Nephron (organoid): Measurements from ENCODE around the gene ARL4D.

Experiments
- H3K27ac Mint-ChIP-seq, 3 experiments: 2 replicates each; pipeline ENCODE4 v1.8.0; 2020; ENCODE audit warnings: mixed read lengths in 3 of 3, mild to moderate bottlenecking in 2 of 3, moderate library complexity in 1 of 3
- H3K27me3 Mint-ChIP-seq: 2 replicates; pipeline ENCODE4 v1.8.0; 2021; ENCODE audit warnings: low read depth, mild to moderate bottlenecking, moderate library complexity, mixed read lengths
- H3K36me3 Mint-ChIP-seq: 2 replicates; pipeline ENCODE4 v1.8.0; 2020; ENCODE audit warnings: low read depth, mixed read lengths
- H3K4me1 Mint-ChIP-seq: 2 replicates; pipeline ENCODE4 v1.8.0; 2020; ENCODE audit warnings: mixed read lengths
- H3K4me3 Mint-ChIP-seq, 3 experiments: 2 replicates each; pipeline ENCODE4 v1.8.0; 2020; ENCODE audit warnings: mild to moderate bottlenecking in 3 of 3, mixed read lengths in 3 of 3, moderate library complexity in 2 of 3
- H3K9me3 Mint-ChIP-seq: 2 replicates; pipeline ENCODE4 v1.8.0; 2020; ENCODE audit warnings: mixed read lengths
- CTCF ChIP-seq, 3 experiments: fragments of 200-600 bp; sonication (generic); IDR thresholded peaks; one replicate each; pipeline ENCODE4 v1.5.0; 2021; ENCODE audit warnings: antibody characterized with exemption in 3 of 3; ENCODE audit not compliant: unreplicated experiment in 3 of 3

Gene ARL4D

DNA sequence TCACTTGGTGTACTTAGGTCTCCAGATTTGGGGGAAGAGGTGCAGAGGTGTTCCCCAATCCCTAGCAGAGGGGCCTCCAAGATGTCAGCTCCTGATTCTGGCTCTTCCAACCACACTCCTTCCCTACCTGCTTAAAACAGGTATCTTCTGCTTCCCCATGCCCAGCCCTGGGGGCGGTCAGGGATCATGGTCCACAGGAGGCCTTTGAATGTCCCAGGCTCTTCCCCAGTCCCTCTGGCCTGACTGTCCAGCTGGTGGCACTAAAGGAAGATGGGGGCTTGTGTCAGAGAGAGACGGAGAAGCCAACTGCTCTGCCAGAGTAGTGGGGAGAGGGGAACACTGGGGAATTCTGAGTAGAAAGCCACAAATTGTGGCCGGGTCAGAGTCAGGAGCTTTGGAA, 3.8 kb downstream of the ARL4D start:
- H3K9me3 Mint-ChIP-seq, result no peaks in the 10 kb centered on the region
- H3K27me3 Mint-ChIP-seq, result no peaks in the 10 kb centered on the region
- no peaks in the 10 kb centered on the region for H3K36me3 Mint-ChIP-seq
- peak overlapping the region in 2 of 3 experiments; percentile 39 to 59 for H3K4me3 Mint-ChIP-seq
- no peak overlapping the region for H3K27ac Mint-ChIP-seq
- TF ChIP-seq CTCF (IDR thresholded peaks at IDR 0.05; ENCODE audit: unreplicated experiment in 3 of 3), result no peak
- H3K4me1 Mint-ChIP-seq, result peaks cover 36% of the 10 kb centered on the region

DNA sequence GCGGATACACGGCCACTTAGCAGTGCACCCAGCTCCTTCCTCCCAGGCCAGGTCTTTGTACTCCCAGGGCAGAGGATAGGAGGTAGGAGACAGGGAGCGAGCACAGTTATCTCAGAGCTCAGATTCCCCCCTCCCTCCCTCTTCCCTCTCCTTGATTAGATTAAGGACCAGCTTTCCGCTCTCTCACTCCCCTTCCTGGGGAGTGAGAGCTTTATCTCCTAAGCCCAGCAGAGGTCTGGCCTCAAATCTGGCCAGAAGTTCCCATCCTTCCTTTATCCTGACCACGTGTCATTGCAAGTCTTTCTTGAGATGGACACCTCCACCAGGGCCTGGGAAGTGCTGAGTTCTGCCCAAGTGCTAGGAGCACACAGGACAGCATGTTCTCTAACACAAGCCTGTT, 5.1 kb downstream of the ARL4D start:
- no peaks in the 10 kb centered on the region for H3K27me3 Mint-ChIP-seq
- TF ChIP-seq CTCF (IDR thresholded peaks at IDR 0.05; ENCODE audit: unreplicated experiment in 3 of 3), result no peak
- H3K36me3 Mint-ChIP-seq, result no peaks in the 10 kb centered on the region
- peaks cover 29% of the 10 kb centered on the region for H3K4me1 Mint-ChIP-seq
- no peaks in the 10 kb centered on the region for H3K9me3 Mint-ChIP-seq
- H3K27ac Mint-ChIP-seq, result peak overlapping the region in 2 of 3 experiments; percentile 3 to 46
- H3K4me3 Mint-ChIP-seq, result no peak overlapping the region

DNA sequence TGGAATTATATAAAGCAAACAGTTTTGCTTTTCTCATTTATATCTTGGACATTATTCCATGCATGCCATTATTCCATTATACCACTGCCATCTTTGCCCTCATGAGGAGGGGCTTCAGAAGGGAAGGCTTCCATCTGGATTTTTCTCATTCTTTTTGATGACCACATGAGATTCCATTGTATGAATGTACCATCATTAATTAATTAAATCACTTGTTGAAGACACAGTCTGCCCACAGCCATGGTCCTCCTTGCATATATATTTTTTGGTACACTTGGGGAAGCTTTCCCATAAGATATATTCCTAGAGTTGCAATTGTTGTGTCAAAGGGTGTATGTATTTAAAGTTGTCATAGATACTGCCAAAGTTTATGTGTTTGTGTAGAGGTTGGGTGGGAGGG, 7.1 kb downstream of the ARL4D start:
- Mint-ChIP-seq H3K4me3 (no peak overlapping the region), H3K27ac (peak overlapping the region in 1 of 3 experiments; percentile 44), H3K36me3 (no peaks in the 10 kb centered on the region), H3K4me1 (peaks cover 24% of the 10 kb centered on the region), H3K9me3 (no peaks in the 10 kb centered on the region), H3K27me3 (no peaks in the 10 kb centered on the region)
- no peak for TF ChIP-seq CTCF (IDR thresholded peaks at IDR 0.05; ENCODE audit: unreplicated experiment in 3 of 3)

- Mint-ChIP-seq H3K27me3 (no peaks in the 10 kb centered on the region), H3K36me3 (no peaks in the 10 kb centered on the region), H3K27ac (peak overlapping the region; percentile 42 to 76 (median 45)), H3K4me1 (peaks cover 28% of the 10 kb centered on the region), H3K9me3 (no peaks in the 10 kb centered on the region), H3K4me3 (no peak overlapping the region)
- no peak for TF ChIP-seq CTCF (IDR thresholded peaks at IDR 0.05; ENCODE audit: unreplicated experiment in 3 of 3)
Observed at GRCh38 chr17:43406676-43407645, 8.2 kb downstream of the ARL4D start.

- TF ChIP-seq CTCF (IDR thresholded peaks at IDR 0.05; ENCODE audit: unreplicated experiment in 3 of 3), result no peak
- H3K4me1 Mint-ChIP-seq, result peaks cover 28% of the 10 kb centered on the region
- no peaks in the 10 kb centered on the region for H3K9me3 Mint-ChIP-seq
- no peaks in the 10 kb centered on the region for H3K36me3 Mint-ChIP-seq
- H3K4me3 Mint-ChIP-seq, result no peak overlapping the region
- no peak overlapping the region for H3K27ac Mint-ChIP-seq
- peaks cover 6% of the 10 kb centered on the region for H3K27me3 Mint-ChIP-seq
Observed at GRCh38 chr17:43409131-43409530, 10.3 kb downstream of the ARL4D start.
